GM10266 (cell line): ENCODE results near the gene ARHGAP27.

ENCODE experiments used
- DNase-seq: peaks from one replicate; pipeline ENCODE4 v3.0.0; 2012; ENCODE audit errors: extremely low spot score
- TF ChIP-seq, protein P1 (sequence below): IDR thresholded peaks from 2 replicates; pipeline ENCODE4 v1.5.1; 2012; ENCODE audit warnings: mild to moderate bottlenecking, low read depth; ENCODE audit not compliant: control insufficient read depth, insufficient read depth; ENCODE audit errors: missing control alignments

ARHGAP27 gene

DNA sequence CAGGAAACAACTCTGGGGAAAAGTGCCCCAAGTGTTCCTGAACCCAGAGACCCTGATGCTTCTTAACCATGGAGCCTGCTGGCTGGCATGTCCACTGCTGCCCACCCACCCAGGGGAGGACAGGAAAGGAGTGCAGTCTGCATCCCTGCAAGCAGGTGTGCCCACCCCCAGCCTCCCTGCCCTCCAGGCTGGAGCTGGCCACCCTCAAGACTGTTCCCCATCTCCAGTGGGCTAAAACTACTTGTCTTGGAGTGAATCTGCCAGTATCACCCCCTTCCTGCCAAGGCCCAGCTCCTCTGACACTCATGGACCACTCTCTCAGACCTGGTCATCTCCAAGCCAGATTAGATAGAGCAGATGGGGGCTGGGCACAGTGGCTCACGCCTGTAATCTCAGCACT, 29.8 kb downstream of the ARHGAP27 start:
- TF ChIP-seq, protein P1, sequence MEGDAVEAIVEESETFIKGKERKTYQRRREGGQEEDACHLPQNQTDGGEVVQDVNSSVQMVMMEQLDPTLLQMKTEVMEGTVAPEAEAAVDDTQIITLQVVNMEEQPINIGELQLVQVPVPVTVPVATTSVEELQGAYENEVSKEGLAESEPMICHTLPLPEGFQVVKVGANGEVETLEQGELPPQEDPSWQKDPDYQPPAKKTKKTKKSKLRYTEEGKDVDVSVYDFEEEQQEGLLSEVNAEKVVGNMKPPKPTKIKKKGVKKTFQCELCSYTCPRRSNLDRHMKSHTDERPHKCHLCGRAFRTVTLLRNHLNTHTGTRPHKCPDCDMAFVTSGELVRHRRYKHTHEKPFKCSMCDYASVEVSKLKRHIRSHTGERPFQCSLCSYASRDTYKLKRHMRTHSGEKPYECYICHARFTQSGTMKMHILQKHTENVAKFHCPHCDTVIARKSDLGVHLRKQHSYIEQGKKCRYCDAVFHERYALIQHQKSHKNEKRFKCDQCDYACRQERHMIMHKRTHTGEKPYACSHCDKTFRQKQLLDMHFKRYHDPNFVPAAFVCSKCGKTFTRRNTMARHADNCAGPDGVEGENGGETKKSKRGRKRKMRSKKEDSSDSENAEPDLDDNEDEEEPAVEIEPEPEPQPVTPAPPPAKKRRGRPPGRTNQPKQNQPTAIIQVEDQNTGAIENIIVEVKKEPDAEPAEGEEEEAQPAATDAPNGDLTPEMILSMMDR: no peak
- no peak for DNase-seq

DNA sequence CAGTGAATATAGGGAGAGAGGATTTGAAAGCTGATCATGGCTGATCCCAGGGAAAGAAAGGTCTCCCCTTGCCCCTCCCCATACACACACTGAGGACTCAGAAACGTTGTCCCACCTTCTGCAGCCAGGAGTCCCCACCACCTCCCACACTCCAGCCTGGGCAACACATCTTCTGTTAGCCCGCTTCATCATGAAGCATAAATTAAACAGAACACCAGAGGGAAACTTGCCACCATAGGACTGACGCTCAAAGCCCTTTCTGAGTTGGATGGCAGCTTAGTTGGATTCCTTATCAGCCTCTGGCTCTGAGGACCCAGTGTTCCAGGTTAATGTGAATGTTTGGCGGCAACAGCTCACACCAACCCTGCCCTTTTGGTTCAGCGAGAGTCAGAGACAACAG, 33.9 kb downstream of the ARHGAP27 start:
- DNase-seq: no peak
- TF ChIP-seq, protein P1: no peak

DNA sequence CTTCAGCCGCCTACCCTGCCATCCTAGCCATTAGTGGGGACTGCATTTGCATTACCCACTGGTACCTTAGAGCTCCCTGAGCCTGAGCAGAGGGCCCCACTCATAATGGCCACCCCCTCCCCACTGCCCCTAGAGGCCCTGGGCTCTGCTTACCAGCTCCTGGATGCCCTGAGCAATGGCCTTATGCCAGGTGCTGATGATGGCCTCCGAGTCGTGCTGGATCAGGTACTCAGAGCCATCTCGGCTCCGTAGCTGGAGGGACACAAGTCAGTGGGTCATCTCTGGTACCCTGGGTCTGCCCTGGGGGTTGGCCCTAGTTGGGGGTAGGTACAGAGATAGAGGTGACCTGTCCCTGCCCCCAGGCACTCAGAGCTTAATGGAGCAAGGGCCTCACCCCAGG, 34.9 kb downstream of the ARHGAP27 start:
- DNase-seq: no peak
- TF ChIP-seq, protein P1: no peak

DNA sequence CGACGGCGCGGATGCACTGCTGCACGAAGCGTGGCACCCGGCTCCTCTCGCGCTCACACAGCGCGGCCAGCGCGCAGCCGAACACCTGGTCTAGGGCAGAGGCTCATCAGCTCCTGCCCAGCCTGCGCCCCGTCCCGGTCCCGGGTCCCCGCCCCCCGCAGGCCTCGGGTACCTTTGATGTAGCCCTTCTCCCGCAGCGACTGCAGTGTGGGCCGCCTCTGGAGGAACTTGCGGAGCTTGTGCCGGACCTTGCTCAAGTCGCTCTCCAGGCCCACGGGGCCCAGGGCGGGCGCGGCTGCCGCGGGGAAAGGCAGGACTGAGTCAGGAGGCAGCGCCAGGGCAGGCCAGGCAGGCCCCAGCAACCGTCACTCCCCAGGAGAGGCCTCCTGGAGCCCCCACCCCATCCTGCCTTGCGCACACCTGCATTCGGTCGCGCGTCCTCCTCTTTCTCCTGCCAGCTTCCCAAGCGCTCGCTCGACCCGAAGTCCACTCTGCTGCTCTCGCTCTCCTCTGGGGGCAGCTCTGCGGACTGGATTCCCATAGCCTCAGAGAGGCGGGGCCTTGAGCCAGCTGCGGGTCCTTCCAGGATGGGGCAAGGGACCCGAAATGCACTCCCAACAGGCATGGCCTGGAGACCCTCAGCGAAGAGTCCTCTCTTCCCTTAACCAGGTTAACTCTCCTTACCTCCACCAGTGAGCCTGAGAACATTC, 36.0 kb downstream of the ARHGAP27 start:
- DNase-seq: no peak
- TF ChIP-seq, protein P1: no peak

DNA sequence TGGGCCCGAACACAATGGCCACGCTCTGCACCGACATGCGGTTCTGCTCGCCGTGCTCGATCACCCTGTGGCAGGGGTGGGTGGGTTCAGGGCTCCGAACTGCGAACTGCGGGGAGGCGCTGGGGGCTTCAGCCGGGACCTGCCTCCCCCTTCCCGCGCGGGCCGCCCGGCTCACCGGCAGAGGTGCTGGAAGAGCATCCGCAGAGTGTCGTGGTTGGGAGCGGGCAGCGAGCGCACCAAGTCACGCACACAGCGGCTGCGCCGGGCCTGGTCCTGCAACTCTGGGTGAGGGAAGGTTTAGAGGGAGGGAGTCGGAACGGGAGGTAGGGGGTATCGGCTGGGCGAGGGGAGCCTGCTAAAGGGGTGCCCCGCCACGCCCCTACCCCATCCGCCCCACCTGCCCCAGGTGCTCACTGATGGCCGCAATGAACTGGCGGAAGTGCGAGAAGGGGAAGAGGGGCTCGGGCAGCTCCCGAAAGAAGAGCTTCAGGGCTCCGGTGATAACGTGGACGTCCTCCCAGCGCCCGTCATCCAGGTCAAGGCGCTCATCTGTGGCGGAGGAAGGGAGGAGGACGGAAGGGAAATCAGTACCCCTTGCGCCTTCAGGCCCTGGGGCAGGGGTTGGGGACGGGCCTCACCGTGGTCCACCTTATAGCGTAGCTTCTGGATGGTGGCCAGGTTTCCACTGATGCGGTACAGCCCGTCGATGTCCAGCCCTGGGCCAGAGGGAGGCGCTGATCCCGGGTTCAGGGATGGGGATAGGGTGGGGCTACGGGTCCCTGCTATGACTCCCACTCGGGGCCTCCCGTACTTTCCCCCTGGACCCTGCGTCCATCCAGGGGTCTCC, 36.9 kb downstream of the ARHGAP27 start:
- TF ChIP-seq, protein P1: no peak
- DNase-seq: no peak

DNA sequence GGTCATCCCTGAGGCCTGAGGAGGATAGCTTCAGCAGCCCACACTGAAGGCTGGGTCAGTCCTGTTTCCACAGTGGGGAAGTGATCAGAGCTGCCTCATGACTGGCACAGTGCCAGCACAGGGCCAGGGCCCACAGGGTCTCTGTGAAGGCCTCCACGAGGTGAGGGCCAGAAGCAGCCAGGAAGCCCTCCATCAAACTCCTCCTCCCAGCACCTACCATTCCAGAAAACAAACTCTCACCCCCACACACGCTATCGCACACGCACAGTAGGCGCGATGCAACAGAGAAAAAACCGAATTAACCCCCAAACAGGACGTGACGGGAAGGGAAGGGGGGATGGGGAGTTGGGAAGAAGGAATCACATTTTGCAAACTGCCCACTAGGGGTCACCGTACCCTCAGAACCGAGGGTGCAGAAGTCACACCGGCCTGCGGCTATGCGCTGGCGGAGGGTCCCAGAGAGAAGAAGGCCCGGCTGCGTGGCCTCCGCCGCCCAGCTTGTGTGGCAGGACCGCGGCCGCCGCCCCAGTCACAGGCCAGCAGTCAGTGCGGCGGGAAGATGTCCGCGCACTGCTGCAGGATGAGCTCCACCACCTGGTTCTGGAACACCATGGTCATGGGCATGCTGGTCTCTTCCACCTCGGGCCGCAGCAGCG, 37.6 kb downstream of the ARHGAP27 start:
- TF ChIP-seq, protein P1: peak; percentile 48
- DNase-seq: peak; percentile 86
